Spleen (tissue), 7 donors: ENCODE results near the gene HMGXB3.

ENCODE experiments used
- POLR2A ChIP-seq, 3 donors: fragments of 450-650 bp; IDR thresholded peaks; one replicate each; pipeline ENCODE4 v1.5.1; 2017; ENCODE audit warnings: antibody characterized with exemption in 3 of 3, mild to moderate bottlenecking in 1 of 3
- POLR2AphosphoS5 ChIP-seq, 3 donors: sonication (generic); formaldehyde crosslinking; IDR thresholded peaks; one replicate each; pipeline ENCODE4 v1.5.1; 2017; ENCODE audit warnings: antibody characterized with exemption in 3 of 3
- TF ChIP-seq, protein P1 (sequence below), 11 experiments: fragments of 200-600 bp in 7 of 11; fragments of 450-650 bp in 4 of 11; sonication (generic) in 4 of 11; IDR thresholded peaks in 8 of 11; conservative IDR thresholded peaks in 3 of 11; 1 replicate in 7 of 11; 2 replicates in 4 of 11; pipeline versions ENCODE4 v1.4.0 to v1.8.0; 2016 to 2021; ENCODE audit warnings: antibody characterized with exemption in 11 of 11, inconsistent platforms in 4 of 11, mild to moderate bottlenecking in 1 of 11
- donor health status: DM: no; HTN: no; CAD: no; lungs with moderate emphysema.
- donor health status: DM: no; HTN: no; CAD: no.
- donor health status: DM: no; HTN: no; CAD: no.

DNA sequence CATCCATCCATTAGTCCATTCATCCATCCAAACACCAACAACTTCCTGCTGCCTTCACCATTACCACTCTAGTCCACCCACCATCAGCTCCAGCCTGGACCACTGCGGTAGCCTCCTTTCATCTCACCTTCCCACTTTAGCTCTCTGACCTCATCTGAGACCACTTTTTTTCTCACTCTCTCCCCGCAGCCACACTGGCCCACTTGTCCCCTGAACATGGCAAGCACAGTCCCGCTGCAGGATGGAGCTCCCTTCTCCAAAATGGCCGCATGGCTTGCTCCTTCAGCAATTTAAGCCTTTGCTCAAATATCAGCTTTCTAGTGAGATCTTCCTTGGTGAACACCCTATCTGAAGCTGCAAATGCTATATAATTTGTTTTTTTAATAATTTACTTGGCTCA is 74.7 kb downstream of the HMGXB3 start:
- TF ChIP-seq, protein P1, sequence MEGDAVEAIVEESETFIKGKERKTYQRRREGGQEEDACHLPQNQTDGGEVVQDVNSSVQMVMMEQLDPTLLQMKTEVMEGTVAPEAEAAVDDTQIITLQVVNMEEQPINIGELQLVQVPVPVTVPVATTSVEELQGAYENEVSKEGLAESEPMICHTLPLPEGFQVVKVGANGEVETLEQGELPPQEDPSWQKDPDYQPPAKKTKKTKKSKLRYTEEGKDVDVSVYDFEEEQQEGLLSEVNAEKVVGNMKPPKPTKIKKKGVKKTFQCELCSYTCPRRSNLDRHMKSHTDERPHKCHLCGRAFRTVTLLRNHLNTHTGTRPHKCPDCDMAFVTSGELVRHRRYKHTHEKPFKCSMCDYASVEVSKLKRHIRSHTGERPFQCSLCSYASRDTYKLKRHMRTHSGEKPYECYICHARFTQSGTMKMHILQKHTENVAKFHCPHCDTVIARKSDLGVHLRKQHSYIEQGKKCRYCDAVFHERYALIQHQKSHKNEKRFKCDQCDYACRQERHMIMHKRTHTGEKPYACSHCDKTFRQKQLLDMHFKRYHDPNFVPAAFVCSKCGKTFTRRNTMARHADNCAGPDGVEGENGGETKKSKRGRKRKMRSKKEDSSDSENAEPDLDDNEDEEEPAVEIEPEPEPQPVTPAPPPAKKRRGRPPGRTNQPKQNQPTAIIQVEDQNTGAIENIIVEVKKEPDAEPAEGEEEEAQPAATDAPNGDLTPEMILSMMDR (IDR thresholded peaks at IDR 0.05 in 8 of 11, conservative IDR thresholded peaks at IDR 0.05 in 3 of 11): no peak
- TF ChIP-seq POLR2A (IDR thresholded peaks at IDR 0.05): no peak
- no peak for TF ChIP-seq POLR2AphosphoS5 (IDR thresholded peaks at IDR 0.05)
